GM23338 (cell line): ENCODE measurements around the gene RCSD1. TPM values are rescaled to one million over a fixed set of nuclear protein-coding genes. Genes with fewer than 3 reads are reported as not detected.

ENCODE experiments used
- ATAC-seq: fragments of 200-7000 bp; cut with Tn5 transposase; 3 replicates; pipeline ENCODE4 v1.9.1; 2020
- DNase-seq: peaks from one replicate; pipeline ENCODE4 v3.0.0-alpha.2; 2015; ENCODE audit warnings: low spot score
- H2AFZ ChIP-seq: fragments of 200-600 bp; sonication (generic); 2 replicates; pipeline ENCODE4 v1.8.0; 2016; ENCODE audit warnings: antibody characterized with exemption, mild to moderate bottlenecking, moderate library complexity
- H3F3A ChIP-seq: fragments of 200-600 bp; sonication (generic); replicated peaks from 2 replicates; pipeline ENCODE4 v1.8.0; 2017; ENCODE audit warnings: antibody characterized with exemption, mixed run types, low read depth
- H3K27ac ChIP-seq: fragments of 200-600 bp; sonication (generic); 2 replicates; pipeline ENCODE4 v1.6.1; 2016; ENCODE audit warnings: low read depth
- H3K27me3 ChIP-seq: fragments of 200-600 bp; sonication (generic); 2 replicates; pipeline ENCODE4 v1.8.0; 2016; ENCODE audit warnings: mild to moderate bottlenecking, mixed run types, moderate library complexity; ENCODE audit not compliant: insufficient read depth
- H3K36me3 ChIP-seq: fragments of 200-600 bp; sonication (generic); 2 replicates; pipeline ENCODE4 v1.8.0; 2016; ENCODE audit warnings: mild to moderate bottlenecking; ENCODE audit not compliant: insufficient read depth
- H3K4me1 ChIP-seq: fragments of 200-600 bp; sonication (generic); 2 replicates; pipeline ENCODE4 v1.8.0; 2016; ENCODE audit warnings: mild to moderate bottlenecking, moderate library complexity; ENCODE audit not compliant: insufficient read depth
- H3K4me2 ChIP-seq: fragments of 200-600 bp; sonication (generic); 2 replicates; pipeline ENCODE4 v1.7.1; 2017; ENCODE audit warnings: mixed run types
- H3K4me3 ChIP-seq: fragments of 200-600 bp; sonication (generic); 2 replicates; pipeline ENCODE4 v1.6.1; 2016; ENCODE audit warnings: mixed run types
- H3K79me2 ChIP-seq: fragments of 200-600 bp; sonication (generic); replicated peaks from 2 replicates; pipeline ENCODE4 v1.8.0; 2017; ENCODE audit warnings: mild to moderate bottlenecking; ENCODE audit not compliant: insufficient read depth
- H3K9me2 ChIP-seq: fragments of 200-600 bp; sonication (generic); 2 replicates; pipeline ENCODE4 v1.8.0; 2017; ENCODE audit not compliant: insufficient read depth
- H4K20me1 ChIP-seq: fragments of 200-600 bp; sonication (generic); replicated peaks from 2 replicates; pipeline ENCODE4 v1.8.0; 2017; ENCODE audit warnings: mild to moderate bottlenecking; ENCODE audit not compliant: insufficient read depth
- H3K27ac Mint-ChIP-seq: 2 replicates; pipeline ENCODE4 v1.8.0; 2020; ENCODE audit warnings: inconsistent platforms, mild to moderate bottlenecking, moderate library complexity, mixed read lengths
- H3K27me3 Mint-ChIP-seq: 3 replicates; pipeline ENCODE4 v1.8.0; 2022; ENCODE audit warnings: low read depth, mild to moderate bottlenecking, moderate library complexity, mixed read lengths, inconsistent platforms; ENCODE audit not compliant: insufficient read depth, poor library complexity
- H3K36me3 Mint-ChIP-seq: 3 replicates; pipeline ENCODE4 v1.8.0; 2021; ENCODE audit warnings: low read depth, mild to moderate bottlenecking, inconsistent platforms, moderate library complexity, mixed read lengths
- H3K4me1 Mint-ChIP-seq: 3 replicates; pipeline ENCODE4 v1.8.0; 2020; ENCODE audit warnings: mild to moderate bottlenecking, inconsistent platforms, mixed read lengths
- H3K4me3 Mint-ChIP-seq: 3 replicates; pipeline ENCODE4 v1.8.0; 2021; ENCODE audit warnings: moderate library complexity, mild to moderate bottlenecking, inconsistent platforms, mixed read lengths
- H3K9me3 Mint-ChIP-seq: 3 replicates; pipeline ENCODE4 v1.8.0; 2020; ENCODE audit warnings: moderate library complexity, mild to moderate bottlenecking, inconsistent platforms, mixed read lengths
- CREB1 ChIP-seq: fragments of 250-450 bp; sonication (Bioruptor Pico); IDR thresholded peaks from 2 replicates; pipeline ENCODE4 v1.5.0; 2020; ENCODE audit warnings: low read depth, mild to moderate bottlenecking, moderate library complexity
- CTCF ChIP-seq, 2 experiments: fragments of 200-600 bp in 1 of 2; sonication (generic) in 1 of 2; conservative IDR thresholded peaks; 2 replicates each; pipeline versions ENCODE4 v1.5.1 to v1.6.1; 2016 to 2017; ENCODE audit warnings: antibody characterized with exemption in 2 of 2, low read depth in 2 of 2, mild to moderate bottlenecking in 2 of 2, moderate library complexity in 1 of 2
- ETS1 ChIP-seq: IDR thresholded peaks from 2 replicates; pipeline ENCODE4 v1.6.1; 2016; ENCODE audit warnings: antibody characterized with exemption
- EZH2 ChIP-seq: fragments of 200-600 bp; sonication (generic); IDR thresholded peaks from one replicate; pipeline ENCODE4 v1.8.0; 2017; ENCODE audit warnings: antibody characterized with exemption, mild to moderate bottlenecking, low read depth; ENCODE audit not compliant: unreplicated experiment
- EZH2phosphoT487 ChIP-seq: fragments of 200-600 bp; sonication (generic); IDR thresholded peaks from one replicate; pipeline ENCODE4 v1.8.1; 2018; ENCODE audit warnings: antibody characterized with exemption; ENCODE audit not compliant: unreplicated experiment
- JUNB ChIP-seq: IDR thresholded peaks from one replicate; pipeline ENCODE4 v1.6.1; 2016; ENCODE audit warnings: antibody characterized with exemption; ENCODE audit not compliant: unreplicated experiment
- NANOG ChIP-seq: IDR thresholded peaks from 2 replicates; pipeline ENCODE4 v1.6.1; 2016; ENCODE audit warnings: antibody characterized with exemption, borderline replicate concordance
- POLR2AphosphoS5 ChIP-seq: IDR thresholded peaks from 2 replicates; pipeline ENCODE4 v1.6.1; 2016; ENCODE audit warnings: antibody characterized with exemption, low read depth
- STAT1 ChIP-seq: IDR thresholded peaks from one replicate; pipeline ENCODE4 v1.6.1; 2016; ENCODE audit warnings: antibody characterized with exemption; ENCODE audit not compliant: unreplicated experiment
- ZNF114 ChIP-seq: fragments of 250-450 bp; sonication (Bioruptor Pico); IDR thresholded peaks from 2 replicates; pipeline ENCODE4 v1.5.0; 2020; ENCODE audit warnings: mild to moderate bottlenecking, moderate library complexity
- ZNF331 ChIP-seq: fragments of 250-450 bp; sonication (Bioruptor Pico); IDR thresholded peaks from 2 replicates; pipeline ENCODE4 v1.5.0; 2020; ENCODE audit warnings: low read depth, mild to moderate bottlenecking, moderate library complexity
- ZNF462 ChIP-seq: fragments of 250-450 bp; sonication (Bioruptor Pico); IDR thresholded peaks from 2 replicates; pipeline ENCODE4 v1.5.0; 2020; ENCODE audit warnings: mild to moderate bottlenecking, moderate library complexity
- polyA plus RNA-seq: library from polyadenylated mRNA; unstranded; fragments of >200 nt; fragmentation: Nextera tagmentation; extraction: Ambion mirVana; gene quantifications from 2 replicates; pipeline ENCODE4 v1.2.1, GENCODE V29; 2016
- total RNA-seq: library from RNA; depleted of rRNA; stranded (reverse); fragments of >200 nt; shearing (Covaris generic); gene quantifications from 2 replicates; pipeline ENCODE4 v1.2.3, GENCODE V29; 2014
- TF ChIP-seq, protein P1 (sequence below): IDR thresholded peaks from one replicate; pipeline ENCODE4 v1.6.1; 2018; ENCODE audit warnings: antibody characterized with exemption; ENCODE audit not compliant: unreplicated experiment

Gene RCSD1
- total and polyA plus RNA-seq, 2 experiments from 2014 or later: 0.18 to 0.73 TPM

- Histone ChIP-seq H4K20me1 (no peaks in the 10 kb centered on the region), H3K9me2 (peaks cover 3% of the 10 kb centered on the region; the same call in 1 of the 2 replicates), H2AFZ (no peak overlapping the region), H3K27ac (no peak overlapping the region), H3K27me3 (no peaks in the 10 kb centered on the region), H3K4me2 (no peak overlapping the region), H3K4me3 (no peak overlapping the region), H3K79me2 (no peaks in the 10 kb centered on the region), H3K4me1 (no peaks in the 10 kb centered on the region), H3F3A (no peaks in the 10 kb centered on the region), H3K36me3 (no peaks in the 10 kb centered on the region)
- peaks cover 4% of the 10 kb centered on the region for H3K27me3 Mint-ChIP-seq
- peaks cover 10% of the 10 kb centered on the region for H3K4me1 Mint-ChIP-seq
- DNase-seq (no peak), ATAC-seq (no peak)
- H3K9me3 Mint-ChIP-seq: no peaks in the 10 kb centered on the region
- no peak overlapping the region for H3K4me3 Mint-ChIP-seq
- H3K27ac Mint-ChIP-seq: no peak overlapping the region
- no peak for TF ChIP-seq NANOG
- TF ChIP-seq, protein P1, sequence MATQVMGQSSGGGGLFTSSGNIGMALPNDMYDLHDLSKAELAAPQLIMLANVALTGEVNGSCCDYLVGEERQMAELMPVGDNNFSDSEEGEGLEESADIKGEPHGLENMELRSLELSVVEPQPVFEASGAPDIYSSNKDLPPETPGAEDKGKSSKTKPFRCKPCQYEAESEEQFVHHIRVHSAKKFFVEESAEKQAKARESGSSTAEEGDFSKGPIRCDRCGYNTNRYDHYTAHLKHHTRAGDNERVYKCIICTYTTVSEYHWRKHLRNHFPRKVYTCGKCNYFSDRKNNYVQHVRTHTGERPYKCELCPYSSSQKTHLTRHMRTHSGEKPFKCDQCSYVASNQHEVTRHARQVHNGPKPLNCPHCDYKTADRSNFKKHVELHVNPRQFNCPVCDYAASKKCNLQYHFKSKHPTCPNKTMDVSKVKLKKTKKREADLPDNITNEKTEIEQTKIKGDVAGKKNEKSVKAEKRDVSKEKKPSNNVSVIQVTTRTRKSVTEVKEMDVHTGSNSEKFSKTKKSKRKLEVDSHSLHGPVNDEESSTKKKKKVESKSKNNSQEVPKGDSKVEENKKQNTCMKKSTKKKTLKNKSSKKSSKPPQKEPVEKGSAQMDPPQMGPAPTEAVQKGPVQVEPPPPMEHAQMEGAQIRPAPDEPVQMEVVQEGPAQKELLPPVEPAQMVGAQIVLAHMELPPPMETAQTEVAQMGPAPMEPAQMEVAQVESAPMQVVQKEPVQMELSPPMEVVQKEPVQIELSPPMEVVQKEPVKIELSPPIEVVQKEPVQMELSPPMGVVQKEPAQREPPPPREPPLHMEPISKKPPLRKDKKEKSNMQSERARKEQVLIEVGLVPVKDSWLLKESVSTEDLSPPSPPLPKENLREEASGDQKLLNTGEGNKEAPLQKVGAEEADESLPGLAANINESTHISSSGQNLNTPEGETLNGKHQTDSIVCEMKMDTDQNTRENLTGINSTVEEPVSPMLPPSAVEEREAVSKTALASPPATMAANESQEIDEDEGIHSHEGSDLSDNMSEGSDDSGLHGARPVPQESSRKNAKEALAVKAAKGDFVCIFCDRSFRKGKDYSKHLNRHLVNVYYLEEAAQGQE: no peak
- no peak for TF ChIP-seq STAT1
- TF ChIP-seq JUNB: no peak
- TF ChIP-seq CTCF (conservative IDR thresholded peaks at IDR 0.05; ENCODE audit: low read depth in 2 of 2): no peak
- TF ChIP-seq CREB1 (CRISPR knock-in tag): no peak
- no peak for TF ChIP-seq ZNF331 (CRISPR knock-in tag)
- TF ChIP-seq ETS1: no peak
- TF ChIP-seq ZNF462 (CRISPR knock-in tag): no peak
- no peak for TF ChIP-seq POLR2AphosphoS5
- no peak for TF ChIP-seq EZH2
- no peak for TF ChIP-seq ZNF114 (CRISPR knock-in tag)
- TF ChIP-seq EZH2phosphoT487: no peak
- H3K36me3 Mint-ChIP-seq: no peaks in the 10 kb centered on the region
These were observed 15.1 kb downstream of the RCSD1 start for GRCh38 chr1:167645140-167645541.
